ENCODE results near the gene PHACTR1.

PHACTR1 gene

DNA sequence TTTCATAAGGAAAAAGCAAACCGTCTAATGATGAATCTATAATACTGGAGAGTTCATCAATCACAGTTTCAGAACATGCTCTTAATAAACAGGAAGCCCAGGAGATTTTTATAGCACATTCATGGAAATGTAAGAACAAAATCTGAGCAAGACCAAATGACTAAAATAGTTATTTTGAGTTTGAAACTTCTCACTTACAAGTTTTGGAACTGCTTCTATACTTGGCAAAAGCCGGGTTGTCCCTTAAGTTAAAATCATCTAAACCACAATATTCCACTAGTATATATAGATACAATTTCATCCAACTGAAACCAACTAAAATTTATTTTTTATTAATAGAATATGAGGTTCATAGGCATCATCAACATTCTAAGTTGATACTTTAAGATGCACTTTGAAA is 268.2 kb downstream of the PHACTR1 start:
- Histone ChIP-seq H3K9me3 (ENCODE audit: control insufficient read depth, low read length) (no peaks in the 10 kb centered on the region), H3K4me3 (ENCODE audit: insufficient read depth, low read depth, low read length, poor library complexity, severe bottlenecking) (no peak overlapping the region), H3K27ac (ENCODE audit: insufficient read depth, low read length, poor library complexity, severe bottlenecking) (no peak overlapping the region), H3K36me3 (ENCODE audit: control insufficient read depth, insufficient read depth, low read length) (no peaks in the 10 kb centered on the region), H3K4me1 (ENCODE audit: control insufficient read depth, insufficient read depth, low read length, poor library complexity, severe bottlenecking) (no peaks in the 10 kb centered on the region), H3K27me3 (replicated peaks; ENCODE audit: control insufficient read depth, insufficient read depth, low read length, poor library complexity, severe bottlenecking) (no peaks in the 10 kb centered on the region)
- DNase-seq, result no peak

- H3K4me1 ChIP-seq (ENCODE audit: control insufficient read depth, insufficient read depth, low read length, poor library complexity, severe bottlenecking), result no peaks in the 10 kb centered on the region
These were observed 271.2 kb downstream of the PHACTR1 start for GRCh38 chr6:12987783-12988182.

DNA sequence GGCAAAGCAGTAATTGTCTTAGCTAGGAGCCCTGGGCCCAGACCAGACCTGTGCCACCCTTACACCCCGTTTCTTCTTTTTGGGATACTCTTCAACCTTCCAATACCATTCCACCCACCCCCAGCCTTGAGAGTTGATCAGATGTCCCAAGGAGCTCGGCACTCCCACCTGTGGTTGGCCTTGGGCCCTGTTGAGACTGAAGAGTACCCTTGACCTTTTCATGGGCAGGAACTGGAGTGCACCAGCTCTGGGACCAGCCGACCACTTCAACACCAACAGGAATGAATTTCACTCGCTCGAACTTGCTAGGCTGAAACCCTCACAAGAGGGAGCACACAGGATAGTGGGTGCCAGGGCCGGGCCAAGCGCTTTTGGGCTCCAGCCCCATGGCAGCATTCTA is 273.6 kb downstream of the PHACTR1 start:
- no peaks in the 10 kb centered on the region for H3K4me1 ChIP-seq (ENCODE audit: control insufficient read depth, insufficient read depth, low read length, poor library complexity, severe bottlenecking)
- no peaks in the 10 kb centered on the region for H3K9me3 ChIP-seq (ENCODE audit: control insufficient read depth, low read length)
- H3K27ac ChIP-seq (ENCODE audit: insufficient read depth, low read length, poor library complexity, severe bottlenecking), result no peak overlapping the region
- no peak overlapping the region for H3K4me3 ChIP-seq (ENCODE audit: insufficient read depth, low read depth, low read length, poor library complexity, severe bottlenecking)
- no peaks in the 10 kb centered on the region for H3K36me3 ChIP-seq (ENCODE audit: control insufficient read depth, insufficient read depth, low read length)
- no peaks in the 10 kb centered on the region for H3K27me3 ChIP-seq (replicated peaks; ENCODE audit: control insufficient read depth, insufficient read depth, low read length, poor library complexity, severe bottlenecking)
- DNase-seq, result no peak

More at GRCh38 chr6:12987783-12988182, 271.2 kb downstream of the PHACTR1 start:
- H3K27ac ChIP-seq (ENCODE audit: insufficient read depth, low read length, poor library complexity, severe bottlenecking), result no peak overlapping the region
- H3K9me3 ChIP-seq (ENCODE audit: control insufficient read depth, low read length), result no peaks in the 10 kb centered on the region
- no peak overlapping the region for H3K4me3 ChIP-seq (ENCODE audit: insufficient read depth, low read depth, low read length, poor library complexity, severe bottlenecking)
- no peaks in the 10 kb centered on the region for H3K27me3 ChIP-seq (replicated peaks; ENCODE audit: control insufficient read depth, insufficient read depth, low read length, poor library complexity, severe bottlenecking)
- DNase-seq, result no peak
- H3K36me3 ChIP-seq (ENCODE audit: control insufficient read depth, insufficient read depth, low read length), result no peaks in the 10 kb centered on the region

DNA sequence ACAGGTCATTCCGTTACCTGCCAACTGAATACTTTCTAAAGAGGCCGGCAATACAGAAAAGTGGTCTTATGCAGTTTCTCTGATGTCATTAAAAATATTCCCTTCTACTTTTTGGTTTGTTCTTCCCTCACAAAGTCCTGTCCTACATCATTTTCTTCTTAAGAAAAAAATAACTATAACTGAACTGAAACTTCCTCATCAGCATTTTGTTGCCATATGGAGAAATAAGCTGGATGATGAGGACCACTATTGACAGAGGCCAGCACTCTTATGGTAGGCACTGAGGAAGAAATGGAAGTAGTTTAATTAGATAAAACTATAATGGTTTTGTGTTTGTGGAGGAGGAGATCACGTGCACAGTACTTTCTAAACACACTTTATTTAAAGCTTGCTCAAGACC is 274.9 kb downstream of the PHACTR1 start:
- H3K4me3 ChIP-seq (ENCODE audit: insufficient read depth, low read depth, low read length, poor library complexity, severe bottlenecking), result no peak overlapping the region
- H3K36me3 ChIP-seq (ENCODE audit: control insufficient read depth, insufficient read depth, low read length), result no peaks in the 10 kb centered on the region
- no peaks in the 10 kb centered on the region for H3K4me1 ChIP-seq (ENCODE audit: control insufficient read depth, insufficient read depth, low read length, poor library complexity, severe bottlenecking)
- H3K9me3 ChIP-seq (ENCODE audit: control insufficient read depth, low read length), result no peaks in the 10 kb centered on the region
- no peak overlapping the region for H3K27ac ChIP-seq (ENCODE audit: insufficient read depth, low read length, poor library complexity, severe bottlenecking)
- no peak for DNase-seq
- no peaks in the 10 kb centered on the region for H3K27me3 ChIP-seq (replicated peaks; ENCODE audit: control insufficient read depth, insufficient read depth, low read length, poor library complexity, severe bottlenecking)

DNA sequence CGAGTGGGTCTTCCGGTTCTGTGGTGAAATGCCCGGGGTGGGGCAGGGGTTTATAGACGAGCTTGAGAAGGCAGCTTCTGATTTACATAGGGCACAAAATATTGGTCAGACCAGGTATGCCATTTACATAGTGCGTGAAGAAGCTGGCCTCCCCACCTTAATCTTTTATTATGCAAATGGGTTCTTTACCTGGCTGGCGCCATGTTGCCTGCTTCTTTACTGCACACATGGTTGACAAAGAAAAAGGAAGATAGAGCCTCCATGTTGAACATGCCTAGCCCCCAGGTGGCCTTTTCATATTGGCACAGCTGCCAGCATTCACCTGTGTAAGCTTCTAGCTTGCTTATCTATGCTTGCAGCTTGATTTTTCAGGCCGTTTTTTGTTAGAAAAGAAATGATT is 276.2 kb downstream of the PHACTR1 start:
- H3K27ac ChIP-seq (ENCODE audit: insufficient read depth, low read length, poor library complexity, severe bottlenecking), result no peak overlapping the region
- H3K27me3 ChIP-seq (replicated peaks; ENCODE audit: control insufficient read depth, insufficient read depth, low read length, poor library complexity, severe bottlenecking), result no peaks in the 10 kb centered on the region
- no peak overlapping the region for H3K4me3 ChIP-seq (ENCODE audit: insufficient read depth, low read depth, low read length, poor library complexity, severe bottlenecking)
- no peak for DNase-seq
- H3K9me3 ChIP-seq (ENCODE audit: control insufficient read depth, low read length), result no peaks in the 10 kb centered on the region
- no peaks in the 10 kb centered on the region for H3K36me3 ChIP-seq (ENCODE audit: control insufficient read depth, insufficient read depth, low read length)
- no peaks in the 10 kb centered on the region for H3K4me1 ChIP-seq (ENCODE audit: control insufficient read depth, insufficient read depth, low read length, poor library complexity, severe bottlenecking)

DNA sequence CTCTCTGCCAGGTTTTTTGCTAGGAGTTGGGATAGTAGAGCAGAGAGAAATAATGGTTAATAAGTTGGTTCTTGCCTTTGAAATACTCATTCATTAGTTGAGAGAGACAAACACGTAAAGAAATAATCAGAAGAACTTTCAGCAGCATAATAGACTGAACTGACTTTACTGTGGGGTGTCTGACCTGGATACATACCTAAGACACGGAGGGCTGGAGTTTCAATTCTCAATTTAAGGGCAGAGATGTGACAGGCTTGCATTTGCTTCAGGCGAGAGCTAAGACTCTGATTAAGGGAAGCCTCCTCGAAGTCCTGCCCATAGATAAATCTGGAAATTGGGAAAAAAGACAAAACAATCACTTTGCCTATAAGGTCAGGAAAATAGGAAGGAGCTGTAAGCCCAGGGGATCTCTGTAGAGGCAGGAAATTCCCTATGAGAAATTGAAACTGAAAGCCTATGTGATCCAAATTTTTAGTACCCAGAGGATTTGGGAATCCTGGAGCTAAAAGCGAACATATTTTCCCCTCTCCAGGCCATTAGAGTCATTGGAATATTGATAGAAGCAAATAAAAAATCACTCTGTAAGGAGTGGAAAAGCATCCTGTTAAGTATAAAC is 276.8 kb downstream of the PHACTR1 start:
- no peak for DNase-seq
- Histone ChIP-seq H3K4me3 (ENCODE audit: insufficient read depth, low read depth, low read length, poor library complexity, severe bottlenecking) (no peak overlapping the region), H3K9me3 (ENCODE audit: control insufficient read depth, low read length) (no peaks in the 10 kb centered on the region), H3K27me3 (replicated peaks; ENCODE audit: control insufficient read depth, insufficient read depth, low read length, poor library complexity, severe bottlenecking) (no peaks in the 10 kb centered on the region), H3K27ac (ENCODE audit: insufficient read depth, low read length, poor library complexity, severe bottlenecking) (no peak overlapping the region), H3K4me1 (ENCODE audit: control insufficient read depth, insufficient read depth, low read length, poor library complexity, severe bottlenecking) (no peaks in the 10 kb centered on the region), H3K36me3 (ENCODE audit: control insufficient read depth, insufficient read depth, low read length) (no peaks in the 10 kb centered on the region)

DNA sequence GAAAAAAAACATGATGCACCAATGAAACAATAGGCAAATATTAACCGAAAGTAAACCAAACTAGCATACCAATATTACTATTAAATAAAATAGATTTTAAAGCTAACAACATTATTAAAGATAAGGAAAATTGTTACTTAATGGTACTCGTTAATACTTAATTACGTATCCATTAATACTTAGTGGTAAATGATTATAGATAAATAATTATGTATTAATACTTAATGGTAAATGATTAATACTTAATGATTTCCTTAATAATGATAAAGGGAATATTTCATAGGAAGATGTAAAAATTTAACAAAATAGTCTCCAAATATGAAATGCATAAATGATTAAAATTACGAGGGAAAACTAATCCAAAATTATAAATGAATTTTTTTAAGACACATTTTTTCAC is 278.9 kb downstream of the PHACTR1 start:
- H3K4me1 ChIP-seq (ENCODE audit: control insufficient read depth, insufficient read depth, low read length, poor library complexity, severe bottlenecking), result no peaks in the 10 kb centered on the region
- no peaks in the 10 kb centered on the region for H3K36me3 ChIP-seq (ENCODE audit: control insufficient read depth, insufficient read depth, low read length)
- H3K4me3 ChIP-seq (ENCODE audit: insufficient read depth, low read depth, low read length, poor library complexity, severe bottlenecking), result no peak overlapping the region
- no peak overlapping the region for H3K27ac ChIP-seq (ENCODE audit: insufficient read depth, low read length, poor library complexity, severe bottlenecking)
- no peaks in the 10 kb centered on the region for H3K27me3 ChIP-seq (replicated peaks; ENCODE audit: control insufficient read depth, insufficient read depth, low read length, poor library complexity, severe bottlenecking)
- H3K9me3 ChIP-seq (ENCODE audit: control insufficient read depth, low read length), result no peaks in the 10 kb centered on the region
- no peak for DNase-seq

- no peak overlapping the region for H3K27ac ChIP-seq (ENCODE audit: insufficient read depth, low read length, poor library complexity, severe bottlenecking)
- no peaks in the 10 kb centered on the region for H3K27me3 ChIP-seq (replicated peaks; ENCODE audit: control insufficient read depth, insufficient read depth, low read length, poor library complexity, severe bottlenecking)
- H3K4me3 ChIP-seq (ENCODE audit: insufficient read depth, low read depth, low read length, poor library complexity, severe bottlenecking), result no peak overlapping the region
- DNase-seq, result no peak
- H3K36me3 ChIP-seq (ENCODE audit: control insufficient read depth, insufficient read depth, low read length), result no peaks in the 10 kb centered on the region
- H3K4me1 ChIP-seq (ENCODE audit: control insufficient read depth, insufficient read depth, low read length, poor library complexity, severe bottlenecking), result no peaks in the 10 kb centered on the region
- no peaks in the 10 kb centered on the region for H3K9me3 ChIP-seq (ENCODE audit: control insufficient read depth, low read length)
These were observed 284.0 kb downstream of the PHACTR1 start for GRCh38 chr6:13000537-13000936.

DNA sequence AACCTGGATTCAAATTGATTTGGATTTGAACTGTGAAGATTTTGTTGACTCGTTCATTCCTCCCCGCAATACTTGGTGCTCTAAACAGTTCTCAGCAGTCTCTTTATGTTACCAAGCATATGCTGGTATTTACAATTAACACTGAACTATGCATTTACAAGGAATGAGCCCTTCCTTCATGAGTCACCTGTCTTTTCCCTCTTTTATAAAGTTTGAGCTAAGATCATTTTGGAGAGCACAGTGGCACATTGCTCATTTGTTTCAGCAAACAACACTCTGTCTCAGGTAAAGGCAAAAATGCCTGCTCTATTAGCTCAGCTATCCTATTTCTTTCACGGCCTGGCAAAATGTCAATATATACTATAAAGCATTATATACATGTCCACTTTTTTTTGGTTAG is 285.4 kb downstream of the PHACTR1 start:
- Histone ChIP-seq H3K4me3 (ENCODE audit: insufficient read depth, low read depth, low read length, poor library complexity, severe bottlenecking) (no peak overlapping the region), H3K27me3 (replicated peaks; ENCODE audit: control insufficient read depth, insufficient read depth, low read length, poor library complexity, severe bottlenecking) (no peaks in the 10 kb centered on the region), H3K36me3 (ENCODE audit: control insufficient read depth, insufficient read depth, low read length) (no peaks in the 10 kb centered on the region), H3K27ac (ENCODE audit: insufficient read depth, low read length, poor library complexity, severe bottlenecking) (no peak overlapping the region), H3K9me3 (ENCODE audit: control insufficient read depth, low read length) (no peaks in the 10 kb centered on the region), H3K4me1 (ENCODE audit: control insufficient read depth, insufficient read depth, low read length, poor library complexity, severe bottlenecking) (no peaks in the 10 kb centered on the region)
- no peak for DNase-seq

GRCh38 chr6:13004601-13005000 is 288.0 kb downstream of the PHACTR1 start:
- no peak overlapping the region for H3K27ac ChIP-seq (ENCODE audit: insufficient read depth, low read length, poor library complexity, severe bottlenecking)
- H3K4me1 ChIP-seq (ENCODE audit: control insufficient read depth, insufficient read depth, low read length, poor library complexity, severe bottlenecking), result no peaks in the 10 kb centered on the region
- no peaks in the 10 kb centered on the region for H3K27me3 ChIP-seq (replicated peaks; ENCODE audit: control insufficient read depth, insufficient read depth, low read length, poor library complexity, severe bottlenecking)
- no peak for DNase-seq
- no peak overlapping the region for H3K4me3 ChIP-seq (ENCODE audit: insufficient read depth, low read depth, low read length, poor library complexity, severe bottlenecking)
- no peaks in the 10 kb centered on the region for H3K9me3 ChIP-seq (ENCODE audit: control insufficient read depth, low read length)
- H3K36me3 ChIP-seq (ENCODE audit: control insufficient read depth, insufficient read depth, low read length), result no peaks in the 10 kb centered on the region
